Stimulated activated naive CD4-positive, alpha-beta T cell (primary cell): Measurements from ENCODE around the gene HYI.

Experiments used
- DNase-seq, 6 experiments: peaks; one replicate each; lab custom pipeline; 2025; lab: John Stamatoyannopoulos, UW

The HYI gene

DNA sequence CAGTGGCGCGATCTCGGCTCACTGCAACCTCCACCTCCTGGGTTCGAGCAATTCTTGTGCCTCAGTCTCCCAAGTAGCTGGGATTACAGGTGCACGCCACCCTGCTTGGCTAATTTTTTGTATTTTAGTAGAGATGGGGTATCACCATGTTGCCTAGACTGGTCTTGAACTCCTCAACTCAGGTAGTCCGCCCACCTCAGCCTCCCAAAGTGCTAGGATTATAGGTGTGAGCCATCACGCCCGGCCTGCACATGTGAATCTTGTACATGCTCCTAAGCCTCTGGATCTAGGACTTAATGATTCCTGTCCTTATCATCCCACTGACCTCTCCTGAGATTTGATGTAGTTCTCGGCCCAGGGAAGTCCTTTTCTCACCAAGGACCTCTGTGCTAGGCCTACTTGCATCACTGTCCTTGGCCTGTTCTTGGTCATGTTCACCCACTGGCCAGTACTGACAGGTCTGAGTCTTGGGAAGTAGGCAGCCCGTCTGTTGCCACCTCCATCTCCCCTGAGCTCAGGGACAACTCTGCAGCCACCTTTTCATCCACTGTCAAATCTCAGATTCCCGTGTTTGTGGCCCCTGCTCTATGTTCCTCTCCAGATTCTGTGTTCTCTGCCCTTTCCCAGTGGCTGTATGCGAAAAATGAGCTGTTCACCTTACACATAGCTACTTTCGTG, 9.4 kb downstream of the HYI start:
- no peak for DNase-seq

DNA sequence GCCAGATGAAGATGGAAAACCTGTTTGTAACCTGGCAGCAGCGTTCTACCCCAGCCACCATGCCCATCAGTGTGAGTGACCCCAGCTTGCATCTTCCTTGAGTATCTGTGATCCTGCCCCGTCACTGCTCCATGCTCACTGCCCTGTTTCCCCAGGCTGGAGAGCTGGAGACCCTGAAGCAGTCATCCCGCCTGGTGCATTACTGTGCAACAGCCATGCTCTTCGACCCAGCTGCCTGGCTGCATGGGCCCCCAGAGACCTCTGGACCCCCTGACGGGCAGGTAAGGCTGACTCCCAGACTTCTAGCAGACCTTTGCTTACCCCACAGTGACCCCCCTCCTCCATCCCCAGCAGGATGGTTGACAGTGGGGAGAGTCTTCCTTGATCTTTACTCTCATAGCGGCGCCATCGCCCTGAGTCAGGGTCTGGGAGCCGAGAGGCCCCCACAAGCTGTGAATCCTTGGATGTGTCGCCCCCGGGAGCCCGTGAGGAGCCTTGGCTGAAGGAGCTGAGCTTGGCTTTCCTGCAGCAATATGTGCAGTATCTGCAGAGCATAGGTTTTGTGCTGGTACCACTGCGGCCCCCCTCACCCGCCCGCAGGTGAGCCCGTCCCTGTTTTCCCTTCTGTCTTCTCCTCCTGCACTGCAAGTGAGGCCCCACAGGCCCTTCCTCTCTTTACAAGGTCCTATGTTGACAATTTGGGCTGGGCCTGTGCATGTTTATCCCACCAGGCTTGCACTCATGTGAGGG, 10.4 kb downstream of the HYI start:
- no peak for DNase-seq

DNA sequence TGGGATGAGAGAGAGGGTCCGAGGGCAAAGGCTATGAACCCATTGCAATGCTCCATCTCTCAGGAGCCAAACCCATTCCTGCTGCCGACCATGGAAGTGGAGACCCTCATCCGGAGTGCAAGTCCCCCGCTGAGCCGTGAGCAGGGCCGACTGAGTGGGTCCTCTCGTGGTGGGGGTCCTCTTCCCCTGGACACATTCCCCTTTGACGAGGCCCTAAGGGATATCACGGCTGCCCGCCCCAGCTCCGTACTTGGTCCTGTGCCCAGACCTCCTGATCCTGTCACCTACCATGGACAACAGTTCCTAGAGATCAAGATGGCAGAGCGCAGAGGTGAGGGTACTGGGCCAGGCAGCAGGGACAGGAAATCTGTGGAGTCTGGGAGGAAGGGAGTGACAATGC, 11.0 kb downstream of the HYI start:
- DNase-seq = no peak

DNA sequence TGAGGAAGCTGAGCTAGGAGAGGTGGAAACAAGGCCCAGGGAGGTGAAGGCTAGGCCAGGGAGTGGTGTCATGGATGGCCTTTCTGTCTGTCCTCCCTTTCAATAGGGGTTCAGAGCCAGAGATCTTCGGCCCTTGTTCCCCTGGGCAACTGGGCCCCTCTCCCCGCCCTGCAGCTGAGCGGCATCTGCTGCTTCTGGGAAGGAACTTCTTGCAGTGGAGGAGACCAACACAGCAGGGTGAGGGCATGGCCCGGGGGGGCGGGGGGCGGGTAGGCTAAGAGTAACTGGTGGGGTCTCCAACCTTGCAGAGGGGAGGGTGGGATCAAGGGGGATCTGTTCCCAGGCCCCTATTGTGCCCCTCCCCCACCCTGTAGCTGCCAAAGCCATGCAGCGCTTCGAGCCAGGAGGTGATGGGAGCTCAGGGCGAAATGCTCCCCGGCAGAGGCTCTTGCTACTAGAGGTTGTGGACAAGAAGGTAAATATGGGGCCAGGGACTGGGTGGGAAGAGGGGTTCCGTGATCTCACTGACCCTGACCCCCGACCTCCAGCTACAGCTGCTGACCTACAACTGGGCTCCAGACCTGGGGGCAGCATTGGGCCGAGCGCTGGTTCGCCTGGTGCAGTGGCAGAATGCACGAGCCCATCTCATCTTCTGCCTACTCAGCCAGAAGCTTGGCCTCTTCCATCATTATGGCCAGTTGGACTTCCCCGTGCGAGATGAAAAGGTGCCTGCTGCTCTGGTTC, 11.7 kb downstream of the HYI start:
- DNase-seq = no peak

DNA sequence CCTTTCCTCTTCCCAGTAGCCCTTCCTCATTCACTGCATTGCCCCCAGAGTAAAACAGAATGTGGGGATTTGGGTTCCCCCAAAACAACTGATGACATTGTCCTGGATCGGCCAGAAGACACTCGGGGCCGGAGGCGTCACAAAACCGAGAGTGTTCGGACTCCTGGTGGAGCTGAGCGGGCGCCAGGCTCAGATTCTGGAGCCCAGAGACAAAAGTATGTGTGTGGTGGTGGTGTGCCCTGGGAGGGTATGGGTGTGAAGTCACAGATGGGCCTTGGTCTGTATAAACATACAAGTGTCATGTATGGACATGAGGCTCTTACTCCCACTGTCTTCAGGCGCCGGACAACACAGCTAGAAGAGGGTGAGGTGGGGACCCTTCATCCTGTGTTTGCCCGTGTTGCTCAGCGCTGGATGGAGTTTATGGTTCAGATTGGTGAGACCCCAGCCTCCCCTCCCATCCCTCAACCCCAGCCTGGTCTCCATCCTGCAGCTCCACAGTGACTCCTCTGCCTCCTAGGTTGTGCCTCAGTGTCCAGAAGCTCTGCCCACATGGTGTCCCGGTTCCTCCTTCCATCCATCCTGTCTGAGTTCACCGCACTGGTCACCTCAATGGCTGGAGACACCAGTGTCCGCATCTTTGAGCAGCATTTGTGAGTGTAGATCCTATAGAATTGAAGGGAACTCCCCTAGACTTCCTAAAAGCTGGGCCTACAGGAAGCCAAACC, 12.4 kb downstream of the HYI start:
- no peak for DNase-seq

DNA sequence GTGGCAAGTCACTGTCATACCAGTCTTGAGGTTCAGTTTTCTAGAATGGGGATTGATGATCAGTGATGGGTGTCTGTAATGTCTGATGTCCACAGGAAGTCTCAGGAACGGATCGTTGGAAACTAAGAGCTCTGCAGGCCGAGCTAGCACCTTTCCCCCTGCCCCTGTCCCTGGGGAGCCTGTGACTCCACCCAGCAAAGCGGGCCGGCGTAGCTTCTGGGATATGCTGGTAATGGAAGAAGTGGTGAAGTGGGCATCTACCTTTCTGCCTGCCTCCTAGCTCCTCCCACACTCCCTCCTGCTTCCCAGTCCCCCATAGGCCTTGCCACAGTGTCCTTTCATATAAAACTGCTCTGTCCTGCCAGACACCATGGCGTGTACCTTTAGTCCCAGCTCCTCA, 13.4 kb downstream of the HYI start:
- no peak for DNase-seq

DNA sequence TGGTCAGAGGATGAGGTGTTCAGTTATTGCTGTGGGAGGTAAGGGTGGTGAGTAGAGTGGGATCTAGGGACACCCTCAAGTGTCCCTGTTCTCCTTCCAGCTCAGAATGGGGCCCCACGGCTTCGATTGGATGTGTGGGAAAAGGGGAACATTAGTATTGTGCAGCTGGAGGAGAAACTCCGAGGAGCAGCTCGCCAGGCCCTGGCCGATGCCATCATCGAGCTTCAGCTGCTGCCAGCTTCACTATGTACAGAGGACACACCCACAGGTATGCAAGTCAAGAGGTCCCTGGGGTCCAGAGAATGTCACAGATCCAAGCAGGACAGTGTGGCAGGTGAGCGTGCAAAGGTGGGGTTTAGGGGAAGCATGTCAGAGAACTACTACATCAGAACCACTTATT, 13.9 kb downstream of the HYI start:
- no peak for DNase-seq

DNA sequence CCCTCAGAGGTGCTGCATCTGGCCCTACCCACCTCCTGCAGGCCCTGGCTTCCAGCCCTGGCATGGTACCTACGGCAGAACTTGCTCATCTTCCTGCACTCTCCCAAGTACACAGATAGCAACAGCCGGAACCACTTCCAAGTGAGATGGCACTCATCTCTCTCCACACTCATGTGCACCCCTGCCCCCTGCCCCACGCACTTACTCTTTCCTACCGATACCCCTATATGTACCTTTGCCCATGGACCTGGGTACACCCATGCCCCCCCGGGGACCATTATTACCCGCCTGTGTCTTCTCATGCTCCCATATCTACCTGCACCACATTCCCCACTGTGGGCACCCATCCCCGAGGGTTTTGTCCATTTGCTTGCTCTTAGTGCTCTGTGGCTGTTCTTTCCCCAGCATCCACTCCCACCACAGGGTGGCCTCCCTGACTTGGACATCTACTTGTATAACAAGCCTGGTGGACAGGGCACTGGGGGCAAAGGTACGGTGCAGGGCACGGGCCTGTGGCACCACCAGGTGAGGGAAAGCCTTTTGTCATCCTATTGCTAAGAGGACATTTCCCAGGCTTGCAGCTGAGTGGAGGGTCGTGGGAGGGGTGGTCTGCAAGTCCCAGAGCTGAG, 14.7 kb downstream of the HYI start:
- DNase-seq = no peak

DNA sequence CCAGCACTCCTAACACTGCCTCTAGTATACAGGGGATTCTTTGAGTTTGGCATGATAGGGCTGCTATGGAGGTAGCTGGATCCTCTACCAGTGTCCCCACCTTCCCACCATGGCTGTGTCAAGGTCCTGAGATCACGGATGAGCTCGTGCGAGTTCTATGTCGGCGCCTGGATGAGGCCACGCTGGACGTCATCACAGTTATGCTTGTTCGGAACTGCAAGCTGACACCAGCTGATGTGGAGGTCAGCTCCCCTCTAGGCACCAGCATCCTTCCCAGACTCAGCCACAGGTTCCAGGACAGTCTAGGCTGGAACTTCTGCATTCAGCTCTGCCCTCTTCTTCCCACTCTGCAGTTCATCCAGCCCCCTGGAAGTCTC, 15.2 kb downstream of the HYI start:
- DNase-seq = no peak

DNA sequence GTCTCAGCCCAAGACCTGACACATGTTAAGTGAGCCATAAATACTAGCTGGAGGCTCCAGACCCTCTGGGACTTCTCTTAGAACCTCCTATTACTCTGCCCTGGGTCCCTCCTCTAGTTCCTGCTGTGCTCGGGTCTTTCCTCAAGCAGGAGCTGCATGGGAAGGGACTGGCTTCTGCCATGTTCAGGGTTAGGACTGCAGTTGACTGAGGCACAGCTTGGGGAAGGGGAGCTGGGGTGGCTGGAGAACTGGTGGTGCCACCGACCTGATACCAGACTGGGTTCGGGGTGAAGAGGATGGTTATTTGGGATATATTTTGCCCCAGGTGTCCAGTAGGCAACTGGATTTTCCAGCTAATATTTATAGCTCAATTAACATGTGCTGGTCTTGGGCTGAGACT, 15.7 kb downstream of the HYI start:
- no peak for DNase-seq

DNA sequence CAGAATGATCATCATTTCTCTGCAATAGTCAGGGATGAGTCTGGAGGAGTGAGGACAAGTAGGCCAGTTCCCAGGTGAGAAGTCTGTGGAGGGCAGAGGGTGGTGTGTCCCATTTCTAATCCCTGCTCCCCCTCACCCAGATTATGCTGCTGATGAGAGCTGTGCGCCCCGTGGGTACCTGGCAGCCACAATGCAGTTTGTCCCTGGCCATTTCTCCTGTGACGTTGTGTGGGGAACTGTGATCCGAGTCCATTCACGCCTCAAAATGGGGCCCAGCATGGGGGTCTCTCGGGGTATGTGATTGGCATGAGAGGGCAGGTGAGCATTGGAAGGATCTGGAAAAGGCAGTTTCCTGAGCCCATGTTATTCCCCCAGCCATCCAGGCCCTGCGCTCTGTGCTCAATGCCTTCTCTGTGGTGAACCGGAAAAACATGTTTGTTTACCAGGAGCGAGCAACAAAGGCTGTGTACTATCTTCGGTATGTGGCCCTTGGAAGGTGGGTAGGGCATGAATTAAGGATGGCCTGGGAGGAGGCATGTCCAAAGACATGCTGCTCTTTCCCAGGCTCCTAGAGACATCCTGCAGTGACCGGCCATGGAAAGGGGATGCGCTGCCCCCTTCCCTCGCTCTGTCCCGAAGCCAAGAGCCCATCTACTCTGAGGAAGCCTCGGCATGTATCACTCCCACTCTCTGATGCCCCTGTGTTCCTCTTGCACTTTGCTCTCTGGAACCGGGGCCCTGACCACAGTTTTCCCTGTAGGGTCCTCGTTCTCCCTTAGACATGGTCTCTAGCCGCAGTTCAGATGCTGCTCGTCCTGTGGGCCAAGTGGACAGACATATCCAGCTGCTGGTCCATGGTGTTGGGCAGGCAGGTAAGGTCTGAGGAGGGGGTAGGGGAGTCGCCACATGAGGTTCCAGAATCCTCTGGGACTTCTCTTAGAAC, 16.4 kb downstream of the HYI start:
- DNase-seq = no peak

DNA sequence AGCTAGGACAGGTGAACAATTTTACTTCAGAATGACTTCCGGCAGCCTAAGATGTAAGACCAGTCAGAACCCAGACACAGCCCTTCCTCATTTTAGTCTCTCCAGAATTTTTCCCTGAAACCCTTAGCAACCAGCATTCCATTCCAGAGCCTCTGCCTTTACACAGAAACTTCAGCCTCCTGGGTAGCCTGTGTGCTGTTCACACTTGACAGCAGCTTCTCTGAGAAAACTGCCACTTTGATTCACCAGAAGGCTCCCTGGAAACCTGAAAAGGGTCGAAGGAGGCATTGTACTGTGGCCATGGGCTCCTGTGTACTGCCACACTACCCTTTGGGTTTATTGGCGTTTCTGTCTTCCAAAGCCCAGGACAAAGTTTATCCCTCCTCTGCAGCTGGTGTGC, 17.4 kb downstream of the HYI start:
- no peak for DNase-seq

DNA sequence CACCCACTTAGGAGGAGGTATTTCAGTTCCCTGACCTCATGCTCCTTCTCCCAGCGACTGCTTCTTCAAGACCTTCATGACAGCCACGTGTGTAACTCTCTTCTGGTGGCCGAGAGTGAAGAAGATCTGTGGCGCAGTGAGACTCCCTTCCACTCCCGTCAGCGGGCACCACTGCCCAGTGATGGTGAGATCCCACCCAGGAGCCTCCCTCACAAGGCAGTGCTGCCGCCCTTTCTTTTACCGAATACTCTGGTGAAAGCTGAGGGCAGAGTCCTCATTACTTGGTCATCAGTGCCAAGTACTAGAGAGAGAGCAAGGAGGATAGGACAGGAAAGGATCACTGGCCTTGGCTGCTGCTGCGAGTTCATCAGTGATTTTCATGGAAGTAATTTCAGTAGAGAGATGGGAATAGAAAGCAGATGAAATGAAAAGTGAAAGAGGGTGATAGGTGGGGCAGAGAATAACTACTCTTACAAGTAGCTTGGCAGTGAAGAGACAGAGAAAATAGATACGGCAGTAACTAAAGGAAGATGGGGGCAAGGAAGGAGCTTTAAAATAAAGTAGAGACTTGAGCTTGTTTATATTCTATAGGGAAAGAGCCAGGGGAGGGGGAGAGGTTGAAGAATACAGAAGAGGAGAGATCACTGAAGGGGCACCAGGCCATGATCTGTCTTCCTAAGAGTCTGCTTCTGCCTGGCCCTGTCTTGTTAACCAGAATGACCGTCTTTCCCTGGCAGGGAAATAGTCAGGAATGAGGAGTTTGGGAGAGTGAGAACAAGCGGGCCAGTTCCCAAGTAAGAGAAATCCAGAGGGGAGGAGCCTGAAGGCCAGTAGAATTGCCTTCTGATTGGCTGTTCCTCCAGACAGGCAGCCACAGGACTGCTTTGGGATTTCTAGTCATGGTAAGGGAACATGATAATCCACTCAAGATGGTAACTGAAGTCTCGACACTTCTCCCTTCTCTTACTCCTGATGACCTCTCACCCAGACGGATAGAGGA, 18.3 kb downstream of the HYI start:
- no peak for DNase-seq

DNA sequence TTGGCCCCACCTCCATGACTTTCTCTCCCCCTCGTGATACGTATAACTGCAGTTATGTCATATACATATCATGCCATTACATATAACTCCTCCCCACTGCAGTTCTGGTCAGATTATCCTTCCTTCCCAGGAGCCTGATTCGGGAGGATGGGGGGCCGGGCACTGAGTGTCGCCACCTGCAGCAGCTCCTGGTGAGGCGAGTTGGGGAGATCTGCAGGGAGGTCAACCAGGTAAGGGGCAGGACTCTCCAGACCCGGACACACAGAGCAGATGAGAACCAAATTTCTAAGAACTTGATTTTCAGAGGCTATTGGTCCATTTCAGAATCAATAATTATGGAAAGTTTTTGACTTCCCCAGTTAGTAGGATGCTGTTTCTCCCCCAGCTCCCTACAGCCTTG, 19.5 kb downstream of the HYI start:
- DNase-seq = no peak

DNA sequence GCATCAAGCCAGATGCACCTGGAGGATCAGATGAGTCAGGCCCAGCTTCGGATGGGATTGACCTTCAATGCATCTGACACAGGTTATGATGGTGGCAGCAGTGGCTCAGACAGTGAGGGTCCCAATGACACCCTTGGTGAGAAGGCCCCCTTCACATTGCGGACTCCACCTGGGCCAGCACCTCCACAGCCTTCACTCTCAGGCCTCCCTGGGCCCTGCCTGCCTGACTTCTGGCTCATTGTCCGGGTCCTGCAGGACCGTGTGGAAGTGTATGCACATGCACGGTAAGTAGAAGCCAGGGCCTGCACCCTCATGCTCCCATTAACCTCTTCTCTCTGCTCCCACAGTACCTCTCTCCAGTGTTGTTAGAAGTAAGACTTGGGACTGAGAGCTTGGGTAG, 20.8 kb downstream of the HYI start:
- no peak for DNase-seq

DNA sequence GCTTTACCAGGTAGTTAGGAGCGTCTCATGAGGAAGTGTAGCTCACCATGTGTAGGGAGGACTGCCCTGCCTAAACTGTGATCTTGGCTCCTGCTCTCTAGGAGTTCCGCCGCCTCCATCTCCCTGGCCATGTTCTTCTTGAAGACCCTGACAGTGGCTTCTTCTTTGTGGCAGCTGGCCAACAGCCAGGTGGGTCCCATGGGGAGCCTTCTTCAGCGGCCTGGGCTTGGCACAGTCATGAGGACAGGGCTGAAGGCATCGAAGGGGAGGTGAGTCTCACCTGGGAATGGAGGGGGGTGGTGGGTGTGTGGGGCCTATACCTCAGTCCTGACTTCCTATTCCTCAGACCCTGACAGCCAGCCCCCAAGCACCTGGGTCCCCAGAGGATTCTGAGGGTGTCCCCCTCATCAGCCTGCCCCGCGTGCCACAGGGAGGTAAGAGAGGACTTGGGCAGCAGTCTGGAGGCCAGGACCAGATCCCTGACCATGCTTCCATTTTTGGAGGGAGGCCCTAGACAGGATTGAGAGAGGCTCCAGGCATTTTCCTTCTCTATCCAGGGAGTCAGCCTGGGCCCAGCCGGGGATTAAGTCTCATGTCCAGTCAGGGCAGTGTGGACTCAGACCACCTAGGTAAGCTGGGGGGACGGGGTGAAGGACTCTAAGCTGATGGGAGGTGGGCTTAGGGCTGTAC, 21.4 kb downstream of the HYI start:
- no peak for DNase-seq

DNA sequence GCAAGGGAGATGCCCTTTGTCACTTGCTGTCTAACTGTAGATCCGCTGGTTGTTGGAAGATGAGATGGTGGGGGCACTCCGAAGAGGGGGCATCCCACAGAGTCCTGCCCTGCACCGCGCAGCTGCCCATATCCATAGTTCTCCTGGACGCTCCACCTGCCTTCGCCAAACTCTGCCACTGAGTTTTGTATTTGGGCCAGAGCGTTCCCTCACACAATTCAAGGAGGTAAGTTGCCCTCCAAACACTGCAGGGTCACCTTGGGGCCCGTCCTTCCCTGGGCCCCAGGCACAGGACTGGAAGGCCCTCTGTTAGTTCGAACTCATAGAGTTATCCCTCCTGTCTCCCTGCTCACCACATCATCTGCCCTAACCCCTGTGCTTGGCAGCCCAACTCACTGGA, 22.1 kb downstream of the HYI start:
- no peak for DNase-seq

DNA sequence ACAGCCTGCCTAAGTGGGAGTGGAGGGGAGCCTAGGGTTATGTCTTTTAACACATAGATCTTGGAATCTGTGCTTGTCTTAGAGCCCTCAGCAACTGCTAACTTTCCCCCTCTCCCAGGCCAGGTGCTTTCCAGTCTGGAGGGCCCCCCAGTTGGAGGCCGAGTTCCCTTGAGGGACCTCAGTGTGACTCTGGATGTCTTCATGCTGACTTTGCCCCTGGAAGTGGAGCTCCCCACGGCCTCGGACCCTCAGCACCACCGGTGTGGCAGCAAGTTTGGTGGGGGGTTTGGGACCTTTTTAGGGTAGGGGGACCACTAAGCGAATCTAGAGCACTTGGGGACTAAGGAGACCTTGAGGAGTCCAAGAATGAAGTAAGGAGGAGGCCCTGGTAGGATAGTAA, 22.9 kb downstream of the HYI start:
- DNase-seq = no peak

DNA sequence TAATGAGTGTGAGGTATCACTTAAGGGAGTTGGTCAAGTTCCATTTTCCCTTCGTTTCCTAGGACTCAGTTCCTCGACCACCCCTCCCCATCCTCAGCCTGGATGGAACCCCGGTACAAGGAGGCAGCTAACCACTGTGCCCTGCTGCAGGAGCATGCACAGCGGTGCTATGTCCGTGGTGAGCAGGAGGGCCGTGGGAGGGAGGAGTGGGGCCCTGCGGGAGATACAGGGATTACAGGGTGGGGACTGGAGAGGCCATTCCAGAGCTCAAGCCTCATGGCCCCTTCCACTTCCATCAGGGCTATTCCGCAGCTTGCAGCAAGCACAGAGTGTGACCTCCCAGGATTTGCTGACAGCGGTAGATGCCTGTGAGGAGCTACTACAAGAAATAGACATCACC, 25.8 kb downstream of the HYI start:
- DNase-seq = no peak
